H1 (cell line): ENCODE results near the gene SLC39A13. TPM values are rescaled to one million over a fixed set of nuclear protein-coding genes. Genes with fewer than 3 reads are reported as not detected.

ENCODE experiments used
- CTCF ChIA-PET: fragments of 300-600 bp; sonication (Branson Sonifier 250); formaldehyde crosslinking; loops from one replicate; lab custom pipeline; 2021; ENCODE audit not compliant: partially characterized antibody; lab: Charles Lee
- POLR2A ChIA-PET: fragments of 300-600 bp; sonication (Branson Sonifier 250); formaldehyde crosslinking; loops from one replicate; lab custom pipeline; 2021; ENCODE audit warnings: inconsistent platforms; ENCODE audit not compliant: partially characterized antibody; lab: Charles Lee
- DNase-seq, 2 experiments: peaks; one replicate each; pipeline versions ENCODE4 v3.0.0 to v3.0.0-alpha.2; 2010 to 2022; ENCODE audit warnings: low spot score in 2 of 2, low read depth in 1 of 2, mixed read lengths in 1 of 2
- FAIRE-seq: peaks from 2 replicates; lab custom pipeline; 2011; peaks lifted over from hg19 to GRCh38; lab: Jason Lieb, UNC
- H2AFZ ChIP-seq: 2 replicates; pipeline ENCODE4 v1.8.1; 2012; ENCODE audit warnings: low read length, inconsistent platforms
- H2AK5ac ChIP-seq: 2 replicates; pipeline ENCODE4 v1.6.1; 2013; ENCODE audit warnings: low read depth, low read length
- H2BK120ac ChIP-seq: replicated peaks from 2 replicates; pipeline ENCODE3; 2013; ENCODE audit warnings: low read depth, low read length, inconsistent platforms
- H2BK12ac ChIP-seq: 2 replicates; pipeline ENCODE4 v1.6.1; 2013; ENCODE audit warnings: low read depth, low read length
- H2BK15ac ChIP-seq: 2 replicates; pipeline ENCODE4 v1.6.1; 2013; ENCODE audit warnings: low read length
- H2BK20ac ChIP-seq: 2 replicates; pipeline ENCODE4 v1.6.1; 2013; ENCODE audit warnings: low read length
- H2BK5ac ChIP-seq: 2 replicates; pipeline ENCODE4 v1.6.1; 2013; ENCODE audit warnings: low read depth, low read length
- H3K14ac ChIP-seq: 2 replicates; pipeline ENCODE4 v1.6.1; 2013; ENCODE audit warnings: inconsistent platforms; ENCODE audit not compliant: insufficient read length
- H3K18ac ChIP-seq: 2 replicates; pipeline ENCODE4 v1.6.1; 2013; ENCODE audit warnings: low read length; ENCODE audit errors: extremely low read depth
- H3K23ac ChIP-seq: 2 replicates; pipeline ENCODE4 v1.6.1; 2013; ENCODE audit warnings: inconsistent platforms; ENCODE audit not compliant: insufficient read length
- H3K23me2 ChIP-seq: 2 replicates; pipeline ENCODE4 v1.6.1; 2013; ENCODE audit warnings: low read depth, low read length
- H3K27ac ChIP-seq: 2 replicates; pipeline ENCODE4 v1.6.1; 2011; ENCODE audit warnings: low read depth, low read length, inconsistent platforms
- H3K27me3 ChIP-seq, 4 experiments: replicated peaks in 1 of 4; 1 replicate in 1 of 4; 2 replicates in 3 of 4; pipeline versions ENCODE4 v1.6.1 to v1.8.1; 2011 to 2013; ENCODE audit warnings: low read length in 3 of 4, mild to moderate bottlenecking in 3 of 4, inconsistent platforms in 2 of 4, mixed read lengths in 2 of 4, moderate library complexity in 1 of 4; ENCODE audit not compliant: control insufficient read depth in 3 of 4, insufficient read depth in 3 of 4; ENCODE audit errors: extremely low read depth in 1 of 4
- H3K36me3 ChIP-seq, 4 experiments: 2 replicates each; pipeline versions ENCODE4 v1.6.1 to v1.8.1; 2011 to 2013; ENCODE audit warnings: mild to moderate bottlenecking in 4 of 4, low read length in 3 of 4, moderate library complexity in 2 of 4, control low read depth in 1 of 4, inconsistent platforms in 1 of 4; ENCODE audit not compliant: insufficient read depth in 4 of 4, control insufficient read depth in 2 of 4
- H3K4ac ChIP-seq: replicated peaks from 2 replicates; pipeline ENCODE3; 2013; ENCODE audit warnings: low read length, low read depth, mixed read lengths, inconsistent platforms; ENCODE audit not compliant: insufficient read length
- H3K4me1 ChIP-seq, 4 experiments: replicated peaks in 1 of 4; 1 replicate in 1 of 4; 2 replicates in 3 of 4; pipeline versions ENCODE4 v1.6.1 to v1.8.1; 2011 to 2013; ENCODE audit warnings: low read length in 3 of 4, inconsistent platforms in 2 of 4, mixed read lengths in 1 of 4; ENCODE audit not compliant: insufficient read depth in 4 of 4, control insufficient read depth in 3 of 4
- H3K4me2 ChIP-seq, 2 experiments: 2 replicates each; pipeline versions ENCODE4 v1.6.1 to v1.8.1; 2011 to 2013; ENCODE audit warnings: low read depth in 2 of 2, low read length in 2 of 2, control low read depth in 1 of 2, inconsistent platforms in 1 of 2, mild to moderate bottlenecking in 1 of 2; ENCODE audit not compliant: insufficient read depth in 1 of 2
- H3K4me3 ChIP-seq, 4 experiments: fragments of 200-600, 300-600 bp in 1 of 4; sonication (generic), shearing (Covaris generic), sonication (Bioruptor Twin) in 1 of 4; 2 replicates each; pipeline versions ENCODE4 v1.5.1 to v1.8.1; 2011 to 2016; ENCODE audit warnings: low read length in 4 of 4, low read depth in 3 of 4, control low read depth in 2 of 4, inconsistent platforms in 2 of 4, mild to moderate bottlenecking in 2 of 4, mixed read lengths in 1 of 4, moderate library complexity in 1 of 4; ENCODE audit not compliant: insufficient read depth in 2 of 4; ENCODE audit errors: extremely low read depth in 1 of 4
- H3K56ac ChIP-seq: replicated peaks from 2 replicates; pipeline ENCODE3; 2013; ENCODE audit warnings: low read depth, mild to moderate bottlenecking, mixed read lengths, low read length, inconsistent platforms; ENCODE audit not compliant: insufficient read length
- H3K79me1 ChIP-seq: 2 replicates; pipeline ENCODE4 v1.6.1; 2013; ENCODE audit warnings: low read depth, low read length, control low read depth
- H3K79me2 ChIP-seq, 2 experiments: 2 replicates each; pipeline versions ENCODE4 v1.6.1 to v1.8.1; 2012 to 2013; ENCODE audit warnings: low read length in 2 of 2, mild to moderate bottlenecking in 2 of 2, inconsistent platforms in 1 of 2; ENCODE audit not compliant: insufficient read depth in 2 of 2, control insufficient read depth in 1 of 2
- H3K9ac ChIP-seq, 4 experiments: replicated peaks in 1 of 4; 1 replicate in 1 of 4; 2 replicates in 3 of 4; pipeline versions ENCODE4 v1.6.1 to v1.8.1; 2011 to 2013; ENCODE audit warnings: low read depth in 3 of 4, low read length in 3 of 4, control low read depth in 2 of 4, mild to moderate bottlenecking in 2 of 4, moderate library complexity in 2 of 4, inconsistent platforms in 1 of 4; ENCODE audit errors: extremely low read depth in 1 of 4
- H3K9me3 ChIP-seq, 2 experiments: 2 replicates each; pipeline versions ENCODE4 v1.6.1 to v1.8.1; 2012 to 2013; ENCODE audit warnings: mild to moderate bottlenecking in 2 of 2, moderate library complexity in 2 of 2, control low read depth in 1 of 2, inconsistent platforms in 1 of 2, low read depth in 1 of 2, low read length in 1 of 2, mixed read lengths in 1 of 2; ENCODE audit not compliant: insufficient read depth in 2 of 2
- H4K20me1 ChIP-seq, 2 experiments: replicated peaks in 1 of 2; 2 replicates each; pipeline versions ENCODE3 to v1.8.1; 2011 to 2013; ENCODE audit warnings: inconsistent platforms in 2 of 2, low read length in 2 of 2, mild to moderate bottlenecking in 1 of 2; ENCODE audit not compliant: insufficient read depth in 2 of 2, control insufficient read depth in 1 of 2
- H4K5ac ChIP-seq: 2 replicates; pipeline ENCODE4 v1.6.1; 2013; ENCODE audit warnings: low read length, low read depth, mixed read lengths, inconsistent platforms; ENCODE audit not compliant: insufficient read length
- H4K8ac ChIP-seq: 2 replicates; pipeline ENCODE4 v1.8.0; 2013; ENCODE audit warnings: mild to moderate bottlenecking, moderate library complexity, low read length, inconsistent platforms; ENCODE audit not compliant: insufficient read depth; ENCODE audit errors: extremely low read depth
- H4K91ac ChIP-seq: replicated peaks from 2 replicates; pipeline ENCODE3; 2013; ENCODE audit warnings: low read length, mixed read lengths, inconsistent platforms; ENCODE audit not compliant: insufficient read length
- BCL11A ChIP-seq, 2 experiments: IDR thresholded peaks; one replicate each; pipeline ENCODE4 v1.6.1; 2011; ENCODE audit warnings: low read depth in 2 of 2, low read length in 2 of 2, mild to moderate bottlenecking in 2 of 2
- EP300 ChIP-seq, 2 experiments: IDR thresholded peaks; 1 replicate in 1 of 2; 2 replicates in 1 of 2; pipeline ENCODE4 v1.6.1; 2011 to 2012; ENCODE audit warnings: low read depth in 2 of 2, low read length in 2 of 2, mild to moderate bottlenecking in 2 of 2, borderline replicate concordance in 1 of 2, inconsistent platforms in 1 of 2, moderate library complexity in 1 of 2
- KDM1A ChIP-seq: fragments of 200-600, 300-600 bp; sonication (generic); IDR thresholded peaks from 2 replicates; pipeline ENCODE4 v1.7.1; 2016; ENCODE audit warnings: mild to moderate bottlenecking, low read length, borderline replicate concordance
- MAFK ChIP-seq: IDR thresholded peaks from 2 replicates; pipeline ENCODE4 v1.6.1; 2012; ENCODE audit warnings: low read depth, mild to moderate bottlenecking, improper control_type of control experiment, low read length
- NRF1 ChIP-seq: IDR thresholded peaks from 2 replicates; pipeline ENCODE4 v1.6.1; 2011; ENCODE audit warnings: mild to moderate bottlenecking, low read depth, low read length, improper control_type of control experiment
- RBBP5 ChIP-seq: IDR thresholded peaks from 2 replicates; pipeline ENCODE4 v1.7.1; 2012; ENCODE audit warnings: low read depth, mild to moderate bottlenecking, inconsistent platforms, low read length, moderate library complexity, borderline replicate concordance
- SIX5 ChIP-seq: IDR thresholded peaks from 2 replicates; pipeline ENCODE4 v1.6.1; 2011; ENCODE audit warnings: mild to moderate bottlenecking, low read depth, low read length
- SUZ12 ChIP-seq: fragments of 200-600 bp; sonication (generic); IDR thresholded peaks from 2 replicates; pipeline ENCODE4 v1.6.1; 2012; ENCODE audit warnings: mild to moderate bottlenecking, inconsistent platforms, low read length, moderate library complexity, mixed read lengths
- TCF12 ChIP-seq: IDR thresholded peaks from 2 replicates; pipeline ENCODE4 v1.6.1; 2011; ENCODE audit warnings: low read depth, mild to moderate bottlenecking, low read length
- TEAD4 ChIP-seq: IDR thresholded peaks from 2 replicates; pipeline ENCODE4 v1.6.1; 2012; ENCODE audit warnings: low read depth, low read length, inconsistent platforms, mixed read lengths
- USF2 ChIP-seq: IDR thresholded peaks from 2 replicates; pipeline ENCODE4 v1.6.1; 2011; ENCODE audit warnings: low read length, improper control_type of control experiment
- YY1 ChIP-seq: IDR thresholded peaks from 2 replicates; pipeline ENCODE4 v1.6.1; 2011; ENCODE audit warnings: low read depth, mild to moderate bottlenecking, low read length
- ZNF274 ChIP-seq: IDR thresholded peaks from 2 replicates; pipeline ENCODE4 v1.7.0; 2012; ENCODE audit warnings: low read length, borderline replicate concordance; ENCODE audit errors: extremely low read depth
- WGBS, 2 experiments: shearing (Covaris generic) in 1 of 2; methylation state at CpG; one replicate each; pipeline versions ENCODE4 v1.1.6 to v1.1.7; 2013 to 2015; ENCODE audit warnings: low lambda C conversion rate in 2 of 2, mixed read lengths in 2 of 2, inconsistent platforms in 1 of 2, low coverage in 1 of 2, missing lambda C conversion rate in 1 of 2; ENCODE audit not compliant: insufficient replicate concordance in 2 of 2, insufficient coverage in 1 of 2, insufficient read length in 1 of 2; ENCODE audit errors: extremely low coverage in 1 of 2, missing lambda C conversion rate in 1 of 2; 5-methylcytosine and 5-hydroxymethylcytosine counted together
- polyA plus RNA-seq, 7 experiments: library from polyadenylated mRNA; depleted of rRNA in 3 of 7; stranded (reverse) in 5 of 7; unstranded in 2 of 7; fragments of >200 nt in 5 of 7; fragments of 200-250 nt in 2 of 7; gene quantifications; 1 replicate in 5 of 7; 2 replicates in 1 of 7; 4 replicates in 1 of 7; pipeline versions ENCODE4 v1.2.1 to v1.2.3, GENCODE V29; 2011 to 2013; ENCODE audit warnings: missing spikeins in 2 of 7, mixed read lengths in 2 of 7
- total RNA-seq: library from RNA; stranded (reverse); fragmentation: NEBNext Ultra II Directional; extraction: Animal tissue kit (Norgen Biotek cat#: 25700); gene quantifications from 2 replicates; pipeline ENCODE4 v1.2.1, GENCODE V29; 2021

Gene SLC39A13
- total and polyA plus RNA-seq, 2 of the 8 experiments (the other 6 are each of a cell fraction or from before 2014, with no cell fraction given), result 23.2 to 30.0 TPM

DNA sequence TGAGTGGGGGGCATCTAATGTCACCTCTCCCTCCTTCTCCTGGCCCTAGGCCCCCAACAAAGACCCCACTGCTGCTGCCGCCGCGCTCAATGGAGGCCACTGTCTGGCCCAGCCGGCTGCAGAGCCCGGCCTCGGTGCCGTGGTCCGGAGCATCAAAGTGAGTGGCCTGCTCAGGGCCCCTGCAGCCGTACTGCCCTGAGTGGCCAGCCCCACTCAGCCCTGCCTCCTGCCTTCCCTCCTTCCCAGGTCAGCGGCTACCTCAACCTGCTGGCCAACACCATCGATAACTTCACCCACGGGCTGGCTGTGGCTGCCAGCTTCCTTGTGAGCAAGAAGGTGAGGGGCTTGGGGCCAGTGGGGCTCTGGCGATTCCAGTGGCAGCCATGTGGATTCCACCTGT, 5.0 kb downstream of the SLC39A13 start:
- peaks cover 0 to 6% (median 4%) of the 10 kb centered on the region in 4 experiments; a peak in 5 of 8 replicates for H3K36me3 ChIP-seq
- no peak overlapping the region for H3K4ac ChIP-seq
- H2BK5ac ChIP-seq, result no peak overlapping the region
- no peak overlapping the region for H4K5ac ChIP-seq
- peaks cover 0 to 8% of the 10 kb centered on the region in 2 experiments for H4K20me1 ChIP-seq
- ChIA-PET CTCF (interaction anchor here (0.9 to 6.2 kb wide), 11 partner anchors 10 to 500 kb away, joined by 3 to 59 read pairs (median 5); partner anchors contain the start of genes CELF1, PSMC3 and RAPSN), POLR2A (interaction anchor here (1.4 to 12.8 kb wide), 2 partner anchors 11 to 14 kb away, joined by 3 to 140 read pairs; partner anchors contain the start of gene PSMC3)
- no peak overlapping the region for H3K27ac ChIP-seq
- no peak overlapping the region for H2BK20ac ChIP-seq
- no peak for FAIRE-seq
- H3K23ac ChIP-seq, result no peak overlapping the region
- H2AK5ac ChIP-seq, result no peak overlapping the region
- no peak overlapping the region for H3K4me2 ChIP-seq
- no peak overlapping the region for H2AFZ ChIP-seq
- no peak overlapping the region for H2BK120ac ChIP-seq
- no peaks in the 10 kb centered on the region for H3K79me1 ChIP-seq
- H2BK12ac ChIP-seq, result no peak overlapping the region
- H3K79me2 ChIP-seq, result no peaks in the 10 kb centered on the region; a peak in 1 of 4 replicates
- H3K56ac ChIP-seq, result no peak overlapping the region
- no peak overlapping the region for H3K9ac ChIP-seq
- no peak overlapping the region for H3K14ac ChIP-seq
- 93% methylated on average over 13 of the region's 13 CpGs; no CpG with 5 or more reads in 1 of the 2 experiments for WGBS, 2 experiments
- H3K9me3 ChIP-seq, result no peaks in the 10 kb centered on the region
- H3K27me3 ChIP-seq, result no peaks in the 10 kb centered on the region
- H4K91ac ChIP-seq, result no peak overlapping the region
- H3K23me2 ChIP-seq, result peaks cover 6% of the 10 kb centered on the region
- H3K4me3 ChIP-seq, result no peak overlapping the region
- H3K4me1 ChIP-seq, result peaks cover 0 to 10% (median 6%) of the 10 kb centered on the region in 4 experiments; a peak in 6 of 7 replicates
- H2BK15ac ChIP-seq, result no peak overlapping the region
- no peak overlapping the region for H3K18ac ChIP-seq
- H4K8ac ChIP-seq, result no peak overlapping the region
- DNase-seq, result no peak
- TF ChIP-seq MAFK (no peak), BCL11A (IDR thresholded peaks at IDR 0.05; ENCODE audit: low read depth in 2 of 2, low read length in 2 of 2) (no peak), KDM1A (no peak), TEAD4 (no peak), ZNF274 (no peak), YY1 (no peak), TCF12 (no peak), USF2 (no peak), SUZ12 (no peak), SIX5 (no peak), RBBP5 (no peak), NRF1 (no peak), EP300 (IDR thresholded peaks at IDR 0.05; ENCODE audit: borderline replicate concordance in 1 of 2, low read depth in 2 of 2, low read length in 2 of 2) (no peak)
